Endometrium (tissue), 2 donors: ENCODE measurements around the gene YTHDF1.
"Not testable (repeated sequence)": the region's sequence is repeated elsewhere in the genome, so short reads cannot be mapped to it uniquely, and the experiment has no call there.

Experiments
- FAIRE-seq: peaks from 2 replicates; lab custom pipeline; 2012; peaks lifted over from hg19 to GRCh38; lab: Jason Lieb, UNC
- donor health status: control.
- donor health status: control.

The YTHDF1 gene

GRCh38 chr20:63169681-63170080, 46.2 kb downstream of the YTHDF1 start:
- FAIRE-seq, result no peak

DNA sequence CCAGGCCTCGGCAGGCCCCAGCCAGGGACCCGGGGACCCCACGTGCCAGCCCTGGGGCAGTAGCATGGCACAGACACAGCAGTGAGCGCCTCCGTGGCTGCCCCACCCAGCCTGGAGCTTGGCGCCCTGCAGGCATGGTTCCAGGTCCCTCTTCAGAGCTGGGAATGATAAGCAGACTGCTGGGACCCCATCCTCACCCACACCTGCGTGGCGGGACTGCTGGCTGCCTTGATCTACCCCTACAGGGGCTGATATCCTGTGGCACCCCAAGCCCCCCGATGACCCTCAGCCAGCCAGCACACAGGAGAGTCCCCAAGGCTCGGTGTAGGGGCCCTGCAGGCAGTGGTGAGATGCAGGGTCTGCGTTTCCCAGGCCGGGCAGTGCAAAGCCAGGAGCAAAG, 47.1 kb downstream of the YTHDF1 start:
- no peak for FAIRE-seq

DNA sequence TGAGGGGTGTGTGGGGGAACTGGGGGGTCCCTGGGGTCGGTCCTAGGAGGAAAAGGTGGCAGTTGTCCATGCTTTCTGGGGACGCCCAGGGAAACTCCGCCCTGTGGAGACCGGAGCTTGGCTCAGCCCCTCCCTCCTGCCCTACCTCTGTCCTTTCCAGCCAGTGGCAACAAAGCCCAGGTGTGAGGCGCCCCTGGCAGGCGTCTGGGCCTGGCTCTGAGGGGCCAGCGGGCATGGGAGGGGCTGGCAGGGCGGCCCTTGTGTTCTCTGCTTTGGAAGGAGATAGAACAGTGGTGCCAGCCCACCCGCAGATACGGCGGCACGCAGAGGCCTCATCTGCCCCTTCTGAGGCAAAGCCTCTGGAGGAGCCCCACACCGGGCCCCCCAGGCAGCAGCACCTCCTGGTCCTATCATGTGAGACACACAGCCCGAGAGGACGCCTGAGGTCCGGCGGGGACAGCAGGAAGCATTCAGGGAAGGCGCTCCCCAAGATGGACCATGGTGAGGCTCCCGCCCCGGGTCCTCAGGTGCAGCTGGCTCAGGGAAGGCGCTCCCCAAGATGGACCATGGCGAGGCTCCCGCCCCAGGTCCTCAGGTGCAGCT, 47.9 kb downstream of the YTHDF1 start:
- no peak for FAIRE-seq

- no peak for FAIRE-seq
These were observed 48.7 kb downstream of the YTHDF1 start for GRCh38 chr20:63167026-63167917.

GRCh38 chr20:63166193-63167020, 49.5 kb downstream of the YTHDF1 start:
- FAIRE-seq, result no peak

DNA sequence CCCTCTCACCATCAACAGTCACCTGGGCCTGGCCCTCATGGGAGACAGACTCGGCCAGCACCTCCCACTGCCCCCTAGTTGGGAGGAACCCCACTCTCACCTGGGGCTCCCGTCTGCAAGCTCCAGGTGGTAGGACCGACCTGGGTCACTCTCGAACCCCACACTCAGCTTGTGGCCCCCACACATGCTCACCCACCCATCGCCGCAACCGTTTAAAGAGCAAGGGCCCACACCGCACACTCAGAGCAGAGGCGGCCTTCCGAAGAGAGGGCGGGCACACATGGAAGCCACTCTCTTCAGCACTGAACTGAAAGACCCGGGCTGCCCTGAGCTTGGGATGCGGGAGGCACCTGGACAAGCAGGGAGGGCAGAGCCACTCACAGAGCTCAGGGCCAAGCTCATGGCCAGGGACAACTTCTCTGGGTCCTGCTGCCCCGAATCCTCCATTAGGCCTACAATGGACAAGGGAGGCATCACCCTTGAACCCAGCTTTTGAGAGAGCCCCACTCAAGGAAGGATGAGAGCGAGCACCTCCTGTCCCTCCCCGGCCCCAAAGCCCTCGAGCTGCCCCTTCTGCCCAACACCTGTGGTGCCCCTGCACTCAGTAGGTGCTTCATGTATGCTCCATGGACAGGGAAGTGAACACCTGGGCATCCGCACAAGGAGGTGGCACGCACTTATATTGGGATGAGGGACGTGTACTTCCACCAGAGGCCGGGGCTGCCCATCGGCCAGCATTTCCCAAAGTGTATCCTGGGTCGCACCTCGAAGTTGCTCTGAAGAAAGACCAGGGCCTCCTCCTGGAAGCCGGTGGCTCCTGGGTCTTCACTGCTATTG, 50.4 kb downstream of the YTHDF1 start:
- FAIRE-seq, result no peak

GRCh38 chr20:63164484-63165355, 51.2 kb downstream of the YTHDF1 start:
- FAIRE-seq, result no peak

DNA sequence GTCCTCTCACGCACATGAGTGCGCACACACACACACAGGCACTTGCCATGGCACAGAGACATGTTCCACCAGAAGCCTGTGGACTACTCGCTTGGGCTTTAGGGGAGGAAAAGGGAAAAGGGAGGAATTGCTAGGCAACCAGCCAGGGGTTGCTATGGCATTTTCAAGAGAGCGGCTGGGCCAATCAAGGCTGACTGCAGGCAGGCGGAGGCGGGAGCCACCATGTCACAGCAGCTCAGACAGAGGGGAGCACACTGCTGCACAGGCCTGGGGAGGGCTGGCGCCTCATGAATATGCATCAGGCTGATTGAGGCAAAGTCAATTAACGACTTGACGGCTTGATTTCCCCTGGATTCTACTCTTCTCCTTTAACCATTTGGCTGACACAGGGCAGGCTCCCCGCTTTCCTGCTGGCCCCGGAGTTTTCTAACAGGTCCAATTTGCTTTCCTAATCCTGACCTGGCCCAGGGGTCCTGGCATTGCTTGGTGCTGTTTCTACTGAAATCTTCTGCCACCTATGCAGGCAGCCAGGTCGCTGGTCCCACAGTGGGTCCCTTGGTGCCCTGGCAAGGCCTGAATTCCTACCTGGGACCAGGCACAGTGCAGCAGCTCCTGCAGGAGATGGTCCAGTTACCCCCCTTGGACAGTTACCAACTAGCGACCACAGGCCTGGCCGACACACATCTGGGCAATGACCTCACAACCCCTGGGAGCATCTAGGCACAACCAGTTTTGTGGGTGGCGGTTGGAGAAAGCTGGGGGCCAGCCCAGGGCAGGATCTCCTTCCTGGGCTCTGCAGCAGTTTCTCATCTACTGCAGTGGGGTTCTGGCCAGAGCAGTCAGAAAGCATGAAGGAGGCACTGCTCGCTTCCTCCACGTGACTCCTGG, 52.1 kb downstream of the YTHDF1 start:
- no peak for FAIRE-seq

GRCh38 chr20:63163171-63163570, 52.8 kb downstream of the YTHDF1 start:
- FAIRE-seq, result no peak

DNA sequence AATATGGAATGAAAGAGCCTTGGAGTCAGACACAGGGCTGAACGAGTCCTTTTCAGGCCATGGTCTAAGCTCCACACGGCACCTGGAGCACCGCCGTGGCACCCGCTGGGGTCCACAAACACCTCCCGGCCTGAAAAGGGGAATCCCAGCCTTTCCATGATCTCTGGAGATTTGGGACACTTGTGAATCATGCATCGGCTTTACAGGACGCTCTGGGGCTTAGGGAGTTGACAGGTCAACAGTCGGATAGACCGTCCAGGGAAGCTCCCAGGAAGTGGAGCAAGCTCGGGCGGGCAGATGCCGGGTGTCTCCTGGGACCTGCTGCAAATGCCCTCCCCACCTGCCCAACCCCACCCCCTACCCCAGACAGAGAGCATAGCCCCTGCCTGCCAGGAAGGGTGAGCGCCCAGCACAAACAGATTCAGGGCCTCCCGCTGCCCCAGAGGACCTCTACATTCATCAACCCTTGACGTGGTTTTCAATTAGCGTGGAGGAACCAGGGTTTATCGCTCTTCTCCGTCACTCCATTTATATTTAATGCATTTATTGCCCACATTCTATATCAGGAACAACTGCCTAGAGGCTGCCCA, 53.6 kb downstream of the YTHDF1 start:
- no peak for FAIRE-seq

DNA sequence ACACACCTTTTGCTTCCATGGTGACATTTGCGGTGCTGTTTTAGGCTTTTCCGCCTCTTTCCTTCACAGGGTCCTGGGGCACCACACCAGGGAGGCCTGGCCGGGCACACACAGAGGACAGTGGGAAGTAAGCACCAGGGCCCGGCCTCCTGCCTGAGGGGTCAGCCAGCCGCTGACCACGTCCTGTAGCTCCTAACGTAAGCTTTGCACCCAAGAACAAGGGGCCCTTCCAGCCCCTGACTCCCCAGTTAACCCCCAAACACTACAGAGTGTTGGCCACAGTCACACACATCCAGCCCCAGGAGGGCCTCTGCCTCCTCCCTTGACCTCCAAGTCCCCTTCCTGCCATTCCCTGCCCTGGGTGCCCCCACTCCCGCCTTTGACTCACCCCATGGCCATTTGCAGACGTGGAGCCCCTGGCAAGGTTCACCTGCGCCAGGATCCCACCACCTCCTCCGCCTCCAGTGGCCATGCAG, 54.7 kb downstream of the YTHDF1 start:
- FAIRE-seq, result no peak

GRCh38 chr20:63160641-63161175, 55.2 kb downstream of the YTHDF1 start:
- no peak for FAIRE-seq

- no peak for FAIRE-seq
These were observed 55.9 kb downstream of the YTHDF1 start for GRCh38 chr20:63159826-63160640.

DNA sequence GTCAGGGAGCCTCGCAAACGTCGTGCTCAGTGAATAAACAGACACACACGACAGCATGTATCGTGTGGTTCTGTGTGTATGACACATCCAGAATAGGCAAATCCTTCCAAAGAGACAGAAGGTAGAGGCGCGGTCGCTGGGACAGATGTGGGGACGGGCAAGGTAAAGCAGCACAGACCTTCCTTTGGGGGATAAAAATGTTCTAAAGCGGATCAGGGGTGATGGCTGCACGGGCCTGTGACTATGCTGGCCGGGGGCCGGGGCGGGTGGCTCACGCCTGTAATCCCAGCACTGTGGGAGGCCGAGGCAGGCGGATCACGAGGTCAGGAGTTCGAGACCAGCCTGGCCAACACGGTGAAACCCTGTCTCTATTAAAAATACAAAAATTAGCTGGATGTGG, 56.7 kb downstream of the YTHDF1 start:
- FAIRE-seq, result not testable (repeated sequence)

- FAIRE-seq, result no peak
These were observed 57.1 kb downstream of the YTHDF1 start for GRCh38 chr20:63158845-63159244.

GRCh38 chr20:63158352-63158751, 57.6 kb downstream of the YTHDF1 start:
- FAIRE-seq, result no peak

DNA sequence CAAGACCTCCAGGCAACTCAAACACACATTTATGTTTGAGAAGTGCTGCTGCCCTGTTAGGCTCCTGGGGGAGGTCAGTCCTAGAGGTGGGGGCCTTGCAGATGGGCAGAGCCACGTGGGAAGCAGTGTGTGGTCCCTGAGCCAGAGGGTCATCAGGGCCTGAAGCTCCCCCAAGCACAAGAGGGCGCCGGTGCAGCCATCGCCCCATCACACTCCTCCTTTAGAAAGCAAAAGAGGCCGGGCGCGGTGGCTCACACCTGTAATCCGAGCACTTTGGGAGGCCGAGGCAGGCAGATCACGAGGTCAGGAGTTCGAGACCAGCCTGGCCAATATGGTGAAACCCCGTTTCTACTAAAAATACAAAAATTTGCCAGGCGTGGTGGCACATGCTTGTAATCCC, 58.5 kb downstream of the YTHDF1 start:
- not testable (repeated sequence) for FAIRE-seq

GRCh38 chr20:63156221-63156671, 59.7 kb downstream of the YTHDF1 start:
- FAIRE-seq, result no peak
